Endothelial cell of umbilical vein (primary cell): ENCODE data around the gene F8A1. TPM values are rescaled to one million over a fixed set of nuclear protein-coding genes. Genes with fewer than 3 reads are reported as not detected.
"Not testable (repeated sequence)": the region's sequence is repeated elsewhere in the genome, so short reads cannot be mapped to it uniquely, and the experiment has no call there.

Experiments used
- BruUV-seq: library from RNA; stranded (reverse); fragments of 400-500 nt; replicated peaks from 2 replicates; lab custom pipeline; 2021; lab: Mats Ljungman, UMichigan
- CTCF ChIA-PET: fragments of 300-600, 350-600 bp; sonication (Branson Sonifier 250); formaldehyde crosslinking; loops from one replicate; lab custom pipeline; 2021; ENCODE audit warnings: antibody characterized with exemption, inconsistent platforms; lab: Charles Lee
- POLR2A ChIA-PET: fragments of 300-600, 350-600 bp; sonication (Branson Sonifier 250); formaldehyde crosslinking; loops from one replicate; lab custom pipeline; 2021; ENCODE audit warnings: antibody characterized with exemption, inconsistent platforms; lab: Charles Lee
- DNase-seq: peaks from one replicate; pipeline ENCODE4 v3.0.0-alpha.2; 2011; ENCODE audit warnings: low read depth, low spot score
- FAIRE-seq: peaks from 2 replicates; lab custom pipeline; 2011; peaks lifted over from hg19 to GRCh38; lab: Jason Lieb, UNC
- H2AFZ ChIP-seq: 2 replicates; pipeline ENCODE4 v1.6.0; 2012; ENCODE audit warnings: low read depth, low read length, control low read depth, inconsistent platforms
- H3K27ac ChIP-seq: 2 replicates; pipeline ENCODE4 v1.5.1; 2011; ENCODE audit warnings: low read depth, mild to moderate bottlenecking, control low read depth, low read length, moderate library complexity; ENCODE audit not compliant: insufficient read depth
- H3K27me3 ChIP-seq, 2 experiments: 2 replicates each; pipeline versions ENCODE4 v1.6.0 to v1.6.1; 2011; ENCODE audit warnings: low read length in 2 of 2, mixed read lengths in 1 of 2; ENCODE audit not compliant: control insufficient read depth in 2 of 2, insufficient read depth in 2 of 2
- H3K36me3 ChIP-seq, 2 experiments: 2 replicates in 1 of 2; 3 replicates in 1 of 2; pipeline ENCODE4 v1.5.1; 2011; ENCODE audit warnings: low read length in 2 of 2, mild to moderate bottlenecking in 1 of 2, moderate library complexity in 1 of 2; ENCODE audit not compliant: control insufficient read depth in 2 of 2, insufficient read depth in 2 of 2; ENCODE audit errors: extremely low read depth in 1 of 2
- H3K4me1 ChIP-seq: 3 replicates; pipeline ENCODE4 v1.5.1; 2011; ENCODE audit warnings: mild to moderate bottlenecking, low read length; ENCODE audit not compliant: control insufficient read depth, insufficient read depth; ENCODE audit errors: extremely low read depth
- H3K4me2 ChIP-seq: 2 replicates; pipeline ENCODE4 v1.6.1; 2011; ENCODE audit warnings: low read length, control low read depth, mixed read lengths; ENCODE audit not compliant: insufficient read depth
- H3K4me3 ChIP-seq, 3 experiments: fragments of 200-600 bp in 1 of 3; sonication (generic), shearing (Covaris generic) in 1 of 3; replicated peaks in 1 of 3; 2 replicates each; pipeline ENCODE4 v1.5.1; 2011 to 2016; ENCODE audit warnings: control low read depth in 3 of 3, low read length in 3 of 3, mild to moderate bottlenecking in 2 of 3, inconsistent platforms in 1 of 3, low read depth in 1 of 3, moderate library complexity in 1 of 3; ENCODE audit not compliant: insufficient read depth in 1 of 3
- H3K79me2 ChIP-seq: 2 replicates; pipeline ENCODE4 v1.6.0; 2012; ENCODE audit warnings: low read length, inconsistent platforms; ENCODE audit not compliant: control insufficient read depth, insufficient read depth
- H3K9ac ChIP-seq: replicated peaks from 2 replicates; pipeline ENCODE3; 2011; ENCODE audit warnings: low read length, control low read depth; ENCODE audit not compliant: insufficient read depth; ENCODE audit errors: extremely low read depth
- H3K9me1 ChIP-seq: replicated peaks from 3 replicates; pipeline ENCODE4 v1.6.0; 2011; ENCODE audit warnings: mild to moderate bottlenecking, low read length; ENCODE audit not compliant: control insufficient read depth, insufficient read depth; ENCODE audit errors: extremely low read depth
- H3K9me3 ChIP-seq: replicated peaks from 2 replicates; pipeline ENCODE4 v1.5.1; 2012; ENCODE audit warnings: low read length, inconsistent platforms; ENCODE audit not compliant: control insufficient read depth, insufficient read depth
- H4K20me1 ChIP-seq: replicated peaks from 2 replicates; pipeline ENCODE3; 2011; ENCODE audit warnings: mild to moderate bottlenecking, low read length; ENCODE audit not compliant: control insufficient read depth, insufficient read depth; ENCODE audit errors: extremely low read depth
- FOS ChIP-seq: IDR thresholded peaks from 2 replicates; pipeline ENCODE4 v1.6.1; 2011; ENCODE audit warnings: mild to moderate bottlenecking, low read length, moderate library complexity, borderline replicate concordance; ENCODE audit not compliant: insufficient read depth
- dilution Hi-C: fragments of 300-500 bp; cut with MboI; formaldehyde crosslinking; loops from one replicate; pipeline ENCODE4 v1.15.0; 2019; ENCODE audit warnings: low sequenced_read_pairs; ENCODE audit not compliant: extremely low pct_ligation_motif_present
- intact Hi-C: fragments of 100-400 bp; cut with micrococcal nuclease; formaldehyde crosslinking; loops from one replicate; pipeline ENCODE4 v1.10.0; 2022
- polyA plus RNA-seq, 4 experiments: library from polyadenylated mRNA; depleted of rRNA in 3 of 4; stranded (reverse) in 3 of 4; unstranded in 1 of 4; fragments of >200 nt; gene quantifications; 2 replicates each; pipeline versions ENCODE4 v1.2.1 to v1.2.3, GENCODE V29; 2011 to 2012; ENCODE audit warnings: missing spikeins in 1 of 4
- total RNA-seq: library from RNA; stranded (reverse); gene quantifications from 2 replicates; pipeline ENCODE4 v1.2.3, GENCODE V29; 2021

F8A1 gene
- total and polyA plus RNA-seq, 2 donors (not counting 3 experiments of a cell fraction or from before 2014, with no cell fraction given), result 10.0 to 11.4 TPM

DNA sequence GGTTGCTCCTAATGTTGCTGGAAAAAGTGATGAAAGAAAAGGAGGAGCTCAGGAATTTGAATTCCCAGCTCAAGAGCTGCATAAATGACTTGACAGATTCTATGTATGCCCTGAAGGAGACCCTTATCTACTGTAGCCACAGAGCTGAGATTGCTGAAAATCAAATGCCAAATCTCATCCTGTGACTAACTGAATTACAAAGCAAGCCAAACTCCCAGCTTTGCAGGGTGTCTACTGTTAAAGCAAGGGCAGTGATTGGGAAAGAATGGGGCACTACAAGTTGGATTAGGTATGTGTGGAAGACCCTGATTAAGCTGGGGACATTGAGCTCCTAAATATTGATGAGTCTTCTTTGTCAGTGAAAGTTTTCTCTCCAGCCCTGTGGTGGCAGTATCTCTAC lies 30.9 kb upstream of the F8A1 start:
- no peaks in the 10 kb centered on the region for H3K9me1 ChIP-seq
- dilution Hi-C loops, result no loop called here
- H3K27me3 ChIP-seq, result no peaks in the 10 kb centered on the region
- TF ChIP-seq FOS, result no peak
- POLR2A ChIA-PET, result no interaction called here
- H2AFZ ChIP-seq, result no peak overlapping the region
- intact Hi-C loops, result no loop called here
- CTCF ChIA-PET, result no interaction called here
- no peak overlapping the region for H3K27ac ChIP-seq
- H3K4me1 ChIP-seq, result no peaks in the 10 kb centered on the region
- DNase-seq (no peak), FAIRE-seq (no peak)
- no peak overlapping the region for H3K4me2 ChIP-seq
- H3K4me3 ChIP-seq, result no peak overlapping the region
- H3K79me2 ChIP-seq, result no peaks in the 10 kb centered on the region
- no peak overlapping the region for H3K9ac ChIP-seq
- no TSS peak for BruUV-seq
- no peaks in the 10 kb centered on the region for H4K20me1 ChIP-seq
- no peaks in the 10 kb centered on the region for H3K36me3 ChIP-seq
- H3K9me3 ChIP-seq, result no peaks in the 10 kb centered on the region

- not testable (repeated sequence) for FAIRE-seq
Measured at GRCh38 chrX:154868522-154868921, 17.6 kb upstream of the F8A1 start.

More at GRCh38 chrX:154868522-154868921, 17.6 kb upstream of the F8A1 start:
- H3K9me1 ChIP-seq, H3K27ac ChIP-seq, H3K27me3 ChIP-seq, H3K4me3 ChIP-seq, CTCF ChIA-PET, H2AFZ ChIP-seq, DNase-seq, H4K20me1 ChIP-seq, H3K4me1 ChIP-seq, H3K36me3 ChIP-seq, H3K4me2 ChIP-seq, POLR2A ChIA-PET, dilution Hi-C loops, H3K9me3 ChIP-seq, intact Hi-C loops, BruUV-seq, H3K79me2 ChIP-seq, H3K9ac ChIP-seq: not testable (repeated sequence)
